Endothelial cell of umbilical vein (primary cell): Measurements from ENCODE around the gene GNA12.

Experiments
- CTCF ChIP-seq, 2 donors: IDR thresholded peaks; 1 replicate in 1 of 2; 2 replicates in 1 of 2; pipeline ENCODE4 v1.5.1; 2011; ENCODE audit warnings: low read length in 2 of 2, mild to moderate bottlenecking in 2 of 2, moderate library complexity in 2 of 2, control low read depth in 1 of 2, inconsistent platforms in 1 of 2, low read depth in 1 of 2; ENCODE audit not compliant: insufficient read depth in 1 of 2; ENCODE audit errors: extremely low read depth in 1 of 2
- EZH2 ChIP-seq: IDR thresholded peaks from 2 replicates; pipeline ENCODE4 v1.6.1; 2012; ENCODE audit warnings: borderline replicate concordance, low read depth, mild to moderate bottlenecking, moderate library complexity, low read length, inconsistent platforms; ENCODE audit not compliant: severe bottlenecking
- GATA2 ChIP-seq: IDR thresholded peaks from 2 replicates; pipeline ENCODE4 v1.7.0; 2011; ENCODE audit warnings: low read depth, mild to moderate bottlenecking, moderate library complexity, mixed read lengths, low read length; ENCODE audit not compliant: insufficient read length, insufficient read depth
- JUN ChIP-seq: IDR thresholded peaks from 2 replicates; pipeline ENCODE4 v1.6.1; 2011; ENCODE audit warnings: borderline replicate concordance, low read depth; ENCODE audit not compliant: insufficient read length, insufficient read depth
- MAX ChIP-seq: IDR thresholded peaks from 2 replicates; pipeline ENCODE4 v1.6.1; 2011; ENCODE audit not compliant: insufficient read depth, insufficient read length
- MYC ChIP-seq: IDR thresholded peaks from one replicate; pipeline ENCODE4 v1.6.1; 2011; ENCODE audit warnings: mild to moderate bottlenecking, low read depth, low read length
- POLR2A ChIP-seq: IDR thresholded peaks from 2 replicates; pipeline ENCODE4 v1.6.1; 2012; ENCODE audit warnings: low read depth, mild to moderate bottlenecking, control low read depth, low read length

GRCh38 chr7:2812831-2813230 is 31.3 kb downstream of the GNA12 start:
- TF ChIP-seq CTCF (IDR thresholded peaks at IDR 0.05; ENCODE audit: extremely low read depth in 1 of 2, insufficient read depth in 1 of 2, low read depth in 1 of 2, low read length in 2 of 2) (no peak), EZH2 (no peak), GATA2 (no peak), MYC (no peak), POLR2A (no peak), JUN (no peak), MAX (no peak)
